AG04450 (cell line): ENCODE measurements around the gene ARL6IP4. TPM values are rescaled to one million over a fixed set of nuclear protein-coding genes. Genes with fewer than 3 reads are reported as not detected.

Source experiments
- CTCF ChIA-PET: fragments of 300-600, 350-600 bp; formaldehyde crosslinking; extraction: SDS; loops from one replicate; lab custom pipeline; 2022; ENCODE audit warnings: antibody characterized with exemption, inconsistent platforms; lab: Charles Lee
- POLR2A ChIA-PET: fragments of 350-600 bp; formaldehyde crosslinking; extraction: SDS; loops from one replicate; lab custom pipeline; 2021; ENCODE audit warnings: antibody characterized with exemption, inconsistent platforms; lab: Yijun Ruan, JAX
- DNase-seq: peaks from one replicate; pipeline ENCODE4 v3.0.0-alpha.2; 2011; ENCODE audit warnings: low read depth, low spot score
- H3K27ac ChIP-seq: one replicate; pipeline ENCODE4 v1.5.1; 2012; ENCODE audit warnings: low read depth, low read length, control low read depth
- H3K27me3 ChIP-seq: one replicate; pipeline ENCODE4 v1.6.0; 2012; ENCODE audit warnings: low read length; ENCODE audit not compliant: control insufficient read depth, insufficient read depth
- H3K4me3 ChIP-seq: 2 replicates; pipeline ENCODE4 v1.5.1; 2011; ENCODE audit warnings: mild to moderate bottlenecking, low read depth, low read length, control low read depth
- H3K9me3 ChIP-seq: 2 replicates; pipeline ENCODE4 v1.5.1; 2012; ENCODE audit warnings: low read length; ENCODE audit not compliant: control insufficient read depth, insufficient read depth
- polyA plus RNA-seq: library from polyadenylated mRNA; depleted of rRNA; stranded (reverse); fragments of >200 nt; gene quantifications from 2 replicates; pipeline ENCODE4 v1.2.3, GENCODE V29; 2011
- TF ChIP-seq, protein P1 (sequence below): IDR thresholded peaks from 2 replicates; pipeline ENCODE4 v1.5.1; 2011; ENCODE audit warnings: low read depth, low read length, control low read depth, inconsistent platforms

ARL6IP4 gene
- polyA plus RNA-seq, 1 experiment: 185 TPM

DNA sequence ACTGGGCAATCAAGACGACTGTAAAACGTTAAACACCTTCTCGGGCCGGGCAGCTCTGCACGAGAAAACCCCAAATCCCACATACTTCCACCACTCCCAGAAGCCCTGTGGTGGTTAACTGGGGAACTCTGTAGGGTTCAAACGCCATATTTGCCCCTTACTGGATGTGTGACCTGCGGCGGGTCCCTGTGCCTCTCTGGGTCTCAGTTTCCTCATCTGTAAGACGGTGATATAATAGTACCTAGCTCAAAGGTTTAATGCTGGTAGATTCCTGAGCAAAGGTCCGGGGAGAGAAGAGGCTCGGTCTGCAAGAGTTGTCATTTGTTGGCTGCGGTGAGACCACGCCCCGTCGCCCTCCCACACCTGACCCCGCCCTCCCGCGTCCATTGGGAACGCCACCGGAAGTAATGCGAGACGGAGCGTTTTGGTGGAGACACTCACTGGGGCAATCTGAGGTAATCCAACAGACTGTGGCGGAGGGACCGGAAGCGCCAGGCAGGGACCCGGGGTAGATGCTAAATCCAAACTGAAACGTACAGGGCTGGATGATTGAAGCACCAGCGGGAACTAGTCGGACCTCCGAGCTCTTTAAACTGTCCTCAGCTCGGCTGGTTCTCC, 6.1 kb upstream of the ARL6IP4 start:
- ChIA-PET CTCF (interaction anchor here (0.6 to 3.0 kb wide), 5 partner anchors 8 to 264 kb away, joined by 3 to 27 read pairs (median 5); partner anchors contain the start of gene ABCB9), POLR2A (interaction anchor here (0.6 to 3.0 kb wide), 7 partner anchors 8 to 259 kb away, joined by 3 to 26 read pairs (median 4); partner anchors contain the start of genes ABCB9, MPHOSPH9 and MTRFR)
- peak; percentile 93 for DNase-seq
- H3K27ac ChIP-seq: peak overlapping the region; percentile 90
- H3K9me3 ChIP-seq: no peaks in the 10 kb centered on the region; the same call in 1 of the 2 replicates
- H3K27me3 ChIP-seq: no peaks in the 10 kb centered on the region
- TF ChIP-seq, protein P1, sequence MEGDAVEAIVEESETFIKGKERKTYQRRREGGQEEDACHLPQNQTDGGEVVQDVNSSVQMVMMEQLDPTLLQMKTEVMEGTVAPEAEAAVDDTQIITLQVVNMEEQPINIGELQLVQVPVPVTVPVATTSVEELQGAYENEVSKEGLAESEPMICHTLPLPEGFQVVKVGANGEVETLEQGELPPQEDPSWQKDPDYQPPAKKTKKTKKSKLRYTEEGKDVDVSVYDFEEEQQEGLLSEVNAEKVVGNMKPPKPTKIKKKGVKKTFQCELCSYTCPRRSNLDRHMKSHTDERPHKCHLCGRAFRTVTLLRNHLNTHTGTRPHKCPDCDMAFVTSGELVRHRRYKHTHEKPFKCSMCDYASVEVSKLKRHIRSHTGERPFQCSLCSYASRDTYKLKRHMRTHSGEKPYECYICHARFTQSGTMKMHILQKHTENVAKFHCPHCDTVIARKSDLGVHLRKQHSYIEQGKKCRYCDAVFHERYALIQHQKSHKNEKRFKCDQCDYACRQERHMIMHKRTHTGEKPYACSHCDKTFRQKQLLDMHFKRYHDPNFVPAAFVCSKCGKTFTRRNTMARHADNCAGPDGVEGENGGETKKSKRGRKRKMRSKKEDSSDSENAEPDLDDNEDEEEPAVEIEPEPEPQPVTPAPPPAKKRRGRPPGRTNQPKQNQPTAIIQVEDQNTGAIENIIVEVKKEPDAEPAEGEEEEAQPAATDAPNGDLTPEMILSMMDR: no peak
- peak overlapping the region; percentile 98 for H3K4me3 ChIP-seq

DNA sequence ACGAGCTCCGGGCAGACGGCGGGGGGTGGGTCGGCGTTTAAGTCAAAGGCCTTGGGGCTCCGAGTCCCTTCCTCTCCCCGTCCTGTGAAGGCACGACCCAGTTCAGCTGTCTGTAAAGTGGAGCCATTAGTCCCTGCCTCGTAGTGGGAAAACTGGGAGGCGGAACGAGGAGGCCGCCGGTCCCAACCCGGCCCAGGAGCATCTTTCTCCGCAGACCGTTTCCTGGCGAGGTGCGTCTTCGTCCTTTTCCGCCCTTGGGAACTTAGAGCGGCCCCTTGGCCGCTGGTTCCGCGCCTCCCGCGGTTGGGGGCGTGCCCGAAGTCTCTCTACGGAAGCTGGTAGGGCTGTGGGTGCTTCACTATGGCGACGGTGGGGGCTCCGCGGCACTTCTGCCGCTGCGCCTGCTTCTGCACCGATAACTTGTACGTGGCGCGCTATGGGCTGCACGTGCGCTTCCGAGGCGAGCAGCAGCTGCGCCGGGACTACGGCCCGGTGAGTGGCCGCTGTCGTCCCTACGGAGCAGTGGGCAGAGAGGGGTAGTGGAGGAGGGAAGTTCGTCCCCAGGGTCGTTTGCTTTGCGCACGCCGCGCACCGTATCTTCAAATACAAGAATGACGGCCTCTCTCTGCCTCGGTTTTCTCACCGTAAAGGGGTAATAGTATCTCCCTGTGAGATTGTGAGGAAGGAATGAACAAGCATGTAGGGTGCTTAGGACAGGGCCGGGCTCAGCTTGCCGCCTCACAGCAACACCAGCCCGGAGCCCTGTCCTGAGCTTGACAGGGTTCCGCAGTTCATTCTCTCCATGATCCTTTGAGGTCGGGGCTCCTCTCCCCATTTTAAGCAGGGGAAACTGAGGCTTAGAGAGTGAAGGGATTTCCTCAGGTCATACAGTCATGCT, 5.3 kb upstream of the ARL6IP4 start, which contains the start of gene OGFOD2:
Gene OGFOD2, plus strand, starts transcription at position 353 of the 898 bp plus-strand sequence. Its CDS starts 8 bp downstream, at position 361.
- TF ChIP-seq, protein P1: no peak
- H3K27me3 ChIP-seq: no peaks in the 10 kb centered on the region
- peak; percentile 70 for DNase-seq
- CTCF ChIA-PET: interaction anchor here (0.6 to 3.0 kb wide), 6 partner anchors 9 to 264 kb away, joined by 3 to 27 read pairs (median 4); partner anchors contain the start of gene ABCB9
- no peaks in the 10 kb centered on the region; the same call in 1 of the 2 replicates for H3K9me3 ChIP-seq
- H3K27ac ChIP-seq: peak within 1 kb of the TSS; percentile 90
- POLR2A ChIA-PET: interaction anchor here (0.6 to 3.0 kb wide), 8 partner anchors 9 to 258 kb away, joined by 3 to 26 read pairs (median 4); partner anchors contain the start of genes ABCB9, MPHOSPH9 and MTRFR
- H3K4me3 ChIP-seq: peak within 1 kb of the TSS; percentile 98

DNA sequence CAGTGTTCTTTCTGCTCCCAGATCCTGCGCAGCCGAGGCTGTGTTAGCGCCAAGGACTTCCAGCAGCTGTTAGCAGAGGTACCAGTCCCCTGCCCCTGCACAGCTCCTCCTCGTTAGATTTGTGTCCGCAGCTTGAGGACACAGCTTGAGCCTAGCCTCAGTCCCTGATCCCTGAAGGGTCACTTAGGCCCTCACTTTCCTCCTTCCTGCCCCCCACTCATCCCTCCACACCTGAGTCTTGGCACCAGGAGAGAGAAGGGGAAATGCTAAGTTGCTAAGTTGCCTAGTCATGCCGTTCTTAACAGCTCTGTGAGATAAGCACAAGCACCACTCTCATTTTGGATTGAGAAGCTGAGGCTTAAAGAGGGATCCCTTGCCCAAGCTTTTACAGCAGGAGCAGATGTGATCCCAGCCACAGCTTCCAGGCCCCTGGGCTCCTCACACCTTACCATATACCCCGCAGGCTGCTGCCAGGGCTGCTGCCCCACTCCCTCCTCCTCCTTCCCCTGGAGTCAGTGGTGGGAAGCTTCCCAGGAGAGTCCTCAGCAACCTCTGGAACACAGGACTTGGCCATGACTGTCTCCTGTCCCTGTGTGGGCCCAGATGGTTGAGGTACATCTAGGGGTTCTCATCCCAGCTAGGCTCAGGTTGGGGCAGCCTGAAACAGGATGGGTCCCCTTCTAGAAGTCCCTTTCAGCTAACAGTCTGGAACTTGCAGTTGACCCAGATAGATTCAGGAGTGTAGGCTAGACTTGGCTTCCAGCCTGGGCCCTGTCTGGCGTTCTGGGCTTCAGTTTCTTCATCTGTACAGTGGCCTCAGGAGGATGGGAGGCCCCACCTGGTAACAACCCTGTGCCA, 4.5 kb upstream of the ARL6IP4 start:
- no peaks in the 10 kb centered on the region for H3K27me3 ChIP-seq
- CTCF ChIA-PET: interaction anchor here (1.2 to 3.0 kb wide), 2 partner anchors 115 to 263 kb away, joined by 3 to 27 read pairs; no protein-coding TSS in a partner anchor
- POLR2A ChIA-PET: interaction anchor here (1.3 to 3.0 kb wide), 4 partner anchors 12 to 257 kb away, joined by 3 to 26 read pairs (median 6); partner anchors contain the start of genes MPHOSPH9 and MTRFR
- H3K4me3 ChIP-seq: peak overlapping the region; percentile 98
- H3K9me3 ChIP-seq: no peaks in the 10 kb centered on the region; the same call in 1 of the 2 replicates
- H3K27ac ChIP-seq: peak overlapping the region; percentile 90
- TF ChIP-seq, protein P1: no peak
- DNase-seq: no peak

DNA sequence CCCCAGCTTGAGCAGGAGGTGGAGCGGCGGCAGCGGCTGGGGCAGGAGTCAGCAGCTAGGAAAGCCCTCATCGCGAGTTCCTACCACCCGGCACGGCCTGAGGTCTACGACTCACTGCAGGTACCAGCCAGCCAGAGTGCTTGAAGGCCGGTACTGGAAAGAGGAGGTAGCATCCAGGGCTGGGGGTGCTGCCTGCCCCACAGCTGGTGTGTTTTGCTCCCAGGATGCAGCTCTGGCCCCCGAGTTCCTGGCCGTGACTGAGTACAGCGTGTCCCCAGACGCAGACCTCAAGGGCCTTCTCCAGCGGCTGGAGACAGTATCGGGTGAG, 3.9 kb upstream of the ARL6IP4 start:
- Histone ChIP-seq H3K4me3 (peak overlapping the region; percentile 2; the same call in 1 of the 2 replicates), H3K27me3 (no peaks in the 10 kb centered on the region), H3K9me3 (no peaks in the 10 kb centered on the region; the same call in 1 of the 2 replicates), H3K27ac (no peak overlapping the region)
- CTCF ChIA-PET: interaction anchor here (3.0 kb wide), 1 partner anchor 262 kb away, joined by 27 read pairs; no protein-coding TSS in a partner anchor
- no peak for DNase-seq
- TF ChIP-seq, protein P1: no peak
- POLR2A ChIA-PET: interaction anchor here (3.0 kb wide), 1 partner anchor 256 kb away, joined by 26 read pairs; the partner anchor contains the start of genes MPHOSPH9 and MTRFR
